Ishikawa (cell line): ENCODE data around the gene TM4SF20.

ENCODE experiments used
- CEBPB ChIP-seq: IDR thresholded peaks from 2 replicates; pipeline ENCODE4 v1.6.1; 2012
- CREB1 ChIP-seq: IDR thresholded peaks from 2 replicates; pipeline ENCODE4 v1.6.1; 2012; ENCODE audit warnings: low read depth
- EGR1 ChIP-seq: IDR thresholded peaks from 2 replicates; pipeline ENCODE4 v1.6.1; 2012
- EP300 ChIP-seq: IDR thresholded peaks from 2 replicates; pipeline ENCODE4 v1.6.1; 2012; ENCODE audit warnings: borderline replicate concordance
- MAX ChIP-seq: IDR thresholded peaks from 2 replicates; pipeline ENCODE4 v1.6.1; 2012
- TAF1 ChIP-seq: IDR thresholded peaks from 2 replicates; pipeline ENCODE4 v1.6.1; 2012; ENCODE audit warnings: low read depth, mild to moderate bottlenecking
- TCF12 ChIP-seq: IDR thresholded peaks from 2 replicates; pipeline ENCODE4 v1.6.1; 2012; ENCODE audit warnings: low read depth
- TEAD4 ChIP-seq: IDR thresholded peaks from 2 replicates; pipeline ENCODE4 v1.6.1; 2012
- YY1 ChIP-seq: IDR thresholded peaks from 2 replicates; pipeline ENCODE4 v1.6.1; 2012; ENCODE audit warnings: low read depth
- TF ChIP-seq, protein P1 (sequence below): IDR thresholded peaks from 2 replicates; pipeline ENCODE4 v1.6.1; 2012; ENCODE audit warnings: low read depth, mild to moderate bottlenecking
- TF ChIP-seq, protein P2 (sequence below): IDR thresholded peaks from 2 replicates; pipeline ENCODE4 v1.6.1; 2012

GRCh38 chr2:227389231-227389630 is 10.1 kb upstream of the TM4SF20 start:
- TF ChIP-seq TCF12 (no peak), MAX (no peak), TAF1 (no peak), EGR1 (no peak), CEBPB (no peak), EP300 (no peak), CREB1 (no peak), TEAD4 (no peak), YY1 (no peak)
- TF ChIP-seq, protein P1, sequence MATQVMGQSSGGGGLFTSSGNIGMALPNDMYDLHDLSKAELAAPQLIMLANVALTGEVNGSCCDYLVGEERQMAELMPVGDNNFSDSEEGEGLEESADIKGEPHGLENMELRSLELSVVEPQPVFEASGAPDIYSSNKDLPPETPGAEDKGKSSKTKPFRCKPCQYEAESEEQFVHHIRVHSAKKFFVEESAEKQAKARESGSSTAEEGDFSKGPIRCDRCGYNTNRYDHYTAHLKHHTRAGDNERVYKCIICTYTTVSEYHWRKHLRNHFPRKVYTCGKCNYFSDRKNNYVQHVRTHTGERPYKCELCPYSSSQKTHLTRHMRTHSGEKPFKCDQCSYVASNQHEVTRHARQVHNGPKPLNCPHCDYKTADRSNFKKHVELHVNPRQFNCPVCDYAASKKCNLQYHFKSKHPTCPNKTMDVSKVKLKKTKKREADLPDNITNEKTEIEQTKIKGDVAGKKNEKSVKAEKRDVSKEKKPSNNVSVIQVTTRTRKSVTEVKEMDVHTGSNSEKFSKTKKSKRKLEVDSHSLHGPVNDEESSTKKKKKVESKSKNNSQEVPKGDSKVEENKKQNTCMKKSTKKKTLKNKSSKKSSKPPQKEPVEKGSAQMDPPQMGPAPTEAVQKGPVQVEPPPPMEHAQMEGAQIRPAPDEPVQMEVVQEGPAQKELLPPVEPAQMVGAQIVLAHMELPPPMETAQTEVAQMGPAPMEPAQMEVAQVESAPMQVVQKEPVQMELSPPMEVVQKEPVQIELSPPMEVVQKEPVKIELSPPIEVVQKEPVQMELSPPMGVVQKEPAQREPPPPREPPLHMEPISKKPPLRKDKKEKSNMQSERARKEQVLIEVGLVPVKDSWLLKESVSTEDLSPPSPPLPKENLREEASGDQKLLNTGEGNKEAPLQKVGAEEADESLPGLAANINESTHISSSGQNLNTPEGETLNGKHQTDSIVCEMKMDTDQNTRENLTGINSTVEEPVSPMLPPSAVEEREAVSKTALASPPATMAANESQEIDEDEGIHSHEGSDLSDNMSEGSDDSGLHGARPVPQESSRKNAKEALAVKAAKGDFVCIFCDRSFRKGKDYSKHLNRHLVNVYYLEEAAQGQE = no peak
- TF ChIP-seq, protein P2, sequence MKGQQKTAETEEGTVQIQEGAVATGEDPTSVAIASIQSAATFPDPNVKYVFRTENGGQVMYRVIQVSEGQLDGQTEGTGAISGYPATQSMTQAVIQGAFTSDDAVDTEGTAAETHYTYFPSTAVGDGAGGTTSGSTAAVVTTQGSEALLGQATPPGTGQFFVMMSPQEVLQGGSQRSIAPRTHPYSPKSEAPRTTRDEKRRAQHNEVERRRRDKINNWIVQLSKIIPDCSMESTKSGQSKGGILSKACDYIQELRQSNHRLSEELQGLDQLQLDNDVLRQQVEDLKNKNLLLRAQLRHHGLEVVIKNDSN = no peak
